ENCODE results near the gene DCLK1. TPM values are rescaled to one million over a fixed set of nuclear protein-coding genes. Genes with fewer than 3 reads are reported as not detected.
"Not testable (repeated sequence)": the region's sequence is repeated elsewhere in the genome, so short reads cannot be mapped to it uniquely, and the experiment has no call there.

DCLK1 gene
- total and polyA plus RNA-seq, 5 donors from 2014 or later = not detected

- no peaks in the 10 kb centered on the region for H3K36me3 Mint-ChIP-seq
- H3K4me1 Mint-ChIP-seq = no peaks in the 10 kb centered on the region
- Histone ChIP-seq H3K9me3 (ENCODE audit: control insufficient read depth in 2 of 2, low read length in 2 of 2) (no peaks in the 10 kb centered on the region), H3K4me3 (ENCODE audit: low read depth, low read length) (no peak overlapping the region), H3K36me3 (ENCODE audit: control insufficient read depth, insufficient read depth, low read length) (no peaks in the 10 kb centered on the region), H3K27ac (ENCODE audit: insufficient read depth, low read length, poor library complexity, severe bottlenecking) (no peak overlapping the region), H3K27me3 (ENCODE audit: control insufficient read depth, insufficient read depth, low read length) (no peaks in the 10 kb centered on the region), H3K4me1 (ENCODE audit: control insufficient read depth, insufficient read depth, low read length, poor library complexity, severe bottlenecking) (no peaks in the 10 kb centered on the region)
- H3K27ac Mint-ChIP-seq = no peak overlapping the region
- H3K4me3 Mint-ChIP-seq = no peak overlapping the region
- DNase-seq (no peak), ATAC-seq (ENCODE audit: low read depth in 2 of 2) (no peak)
- H3K9me3 Mint-ChIP-seq = peaks cover 0 to 8% (median 5%) of the 10 kb centered on the region in 7 donors
- no peaks in the 10 kb centered on the region for H3K27me3 Mint-ChIP-seq
Measured at GRCh38 chr13:36108342-36108741, 22.8 kb downstream of the DCLK1 start.

- no peak overlapping the region for H3K4me3 ChIP-seq (ENCODE audit: low read depth, low read length)
- Mint-ChIP-seq H3K27ac (no peak overlapping the region), H3K9me3 (peaks cover 0 to 8% (median 5%) of the 10 kb centered on the region in 7 donors), H3K27me3 (no peaks in the 10 kb centered on the region), H3K4me3 (no peak overlapping the region), H3K4me1 (no peaks in the 10 kb centered on the region), H3K36me3 (no peaks in the 10 kb centered on the region)
- no peak overlapping the region for H3K27ac ChIP-seq (ENCODE audit: insufficient read depth, low read length, poor library complexity, severe bottlenecking)
- DNase-seq = no peak
- no peaks in the 10 kb centered on the region for H3K9me3 ChIP-seq (ENCODE audit: control insufficient read depth in 2 of 2, low read length in 2 of 2)
- no peaks in the 10 kb centered on the region for H3K36me3 ChIP-seq (ENCODE audit: control insufficient read depth, insufficient read depth, low read length)
- no peaks in the 10 kb centered on the region for H3K27me3 ChIP-seq (ENCODE audit: control insufficient read depth, insufficient read depth, low read length)
- H3K4me1 ChIP-seq (ENCODE audit: control insufficient read depth, insufficient read depth, low read length, poor library complexity, severe bottlenecking) = no peaks in the 10 kb centered on the region
- ATAC-seq (ENCODE audit: low read depth in 2 of 2) = no peak
Measured at GRCh38 chr13:36107521-36107920, 23.7 kb downstream of the DCLK1 start.

- no peaks in the 10 kb centered on the region for H3K4me1 ChIP-seq (ENCODE audit: control insufficient read depth, insufficient read depth, low read length, poor library complexity, severe bottlenecking)
- H3K4me3 ChIP-seq (ENCODE audit: low read depth, low read length) = no peak overlapping the region
- ATAC-seq (ENCODE audit: low read depth in 2 of 2) = no peak
- no peaks in the 10 kb centered on the region for H3K27me3 ChIP-seq (ENCODE audit: control insufficient read depth, insufficient read depth, low read length)
- DNase-seq = no peak
- H3K4me1 Mint-ChIP-seq = no peaks in the 10 kb centered on the region
- H3K36me3 Mint-ChIP-seq = no peaks in the 10 kb centered on the region
- H3K9me3 ChIP-seq (ENCODE audit: control insufficient read depth in 2 of 2, low read length in 2 of 2) = no peaks in the 10 kb centered on the region
- no peak overlapping the region for H3K4me3 Mint-ChIP-seq
- H3K9me3 Mint-ChIP-seq = peaks cover 0 to 8% (median 5%) of the 10 kb centered on the region in 7 donors
- no peak overlapping the region for H3K27ac ChIP-seq (ENCODE audit: insufficient read depth, low read length, poor library complexity, severe bottlenecking)
- H3K27me3 Mint-ChIP-seq = no peaks in the 10 kb centered on the region
- H3K27ac Mint-ChIP-seq = no peak overlapping the region
- H3K36me3 ChIP-seq (ENCODE audit: control insufficient read depth, insufficient read depth, low read length) = no peaks in the 10 kb centered on the region
Measured at GRCh38 chr13:36105726-36106125, 25.5 kb downstream of the DCLK1 start.

GRCh38 chr13:36102721-36103120 lies 28.5 kb downstream of the DCLK1 start:
- no peaks in the 10 kb centered on the region for H3K27me3 Mint-ChIP-seq
- H3K36me3 ChIP-seq (ENCODE audit: control insufficient read depth, insufficient read depth, low read length) = no peaks in the 10 kb centered on the region
- DNase-seq = no peak
- no peak overlapping the region for H3K4me3 ChIP-seq (ENCODE audit: low read depth, low read length)
- H3K27ac ChIP-seq (ENCODE audit: insufficient read depth, low read length, poor library complexity, severe bottlenecking) = no peak overlapping the region
- no peaks in the 10 kb centered on the region for H3K4me1 ChIP-seq (ENCODE audit: control insufficient read depth, insufficient read depth, low read length, poor library complexity, severe bottlenecking)
- no peak for ATAC-seq (ENCODE audit: low read depth in 2 of 2)
- H3K27ac Mint-ChIP-seq = no peak overlapping the region
- H3K36me3 Mint-ChIP-seq = no peaks in the 10 kb centered on the region
- H3K4me3 Mint-ChIP-seq = no peak overlapping the region
- H3K27me3 ChIP-seq (ENCODE audit: control insufficient read depth, insufficient read depth, low read length) = no peaks in the 10 kb centered on the region
- H3K9me3 ChIP-seq (ENCODE audit: control insufficient read depth in 2 of 2, low read length in 2 of 2) = no peaks in the 10 kb centered on the region
- peaks cover 0 to 6% (median 3%) of the 10 kb centered on the region in 7 donors for H3K9me3 Mint-ChIP-seq
- no peaks in the 10 kb centered on the region for H3K4me1 Mint-ChIP-seq

GRCh38 chr13:36101907-36102306 lies 29.3 kb downstream of the DCLK1 start:
- not testable (repeated sequence) for H3K9me3 Mint-ChIP-seq; H3K4me1 ChIP-seq (ENCODE audit: control insufficient read depth, insufficient read depth, low read length, poor library complexity, severe bottlenecking); ATAC-seq (ENCODE audit: low read depth in 2 of 2); H3K27me3 ChIP-seq (ENCODE audit: control insufficient read depth, insufficient read depth, low read length); H3K9me3 ChIP-seq (ENCODE audit: control insufficient read depth in 2 of 2, low read length in 2 of 2); H3K4me3 Mint-ChIP-seq; H3K36me3 ChIP-seq (ENCODE audit: control insufficient read depth, insufficient read depth, low read length); H3K4me3 ChIP-seq (ENCODE audit: low read depth, low read length); H3K27ac Mint-ChIP-seq; H3K4me1 Mint-ChIP-seq; H3K27ac ChIP-seq (ENCODE audit: insufficient read depth, low read length, poor library complexity, severe bottlenecking); DNase-seq; H3K27me3 Mint-ChIP-seq; H3K36me3 Mint-ChIP-seq

- Mint-ChIP-seq H3K9me3 (peaks cover 0 to 6% (median 2%) of the 10 kb centered on the region in 7 donors), H3K36me3 (no peaks in the 10 kb centered on the region), H3K27me3 (no peaks in the 10 kb centered on the region), H3K27ac (no peak overlapping the region), H3K4me1 (no peaks in the 10 kb centered on the region), H3K4me3 (no peak overlapping the region)
- Histone ChIP-seq H3K27ac (ENCODE audit: insufficient read depth, low read length, poor library complexity, severe bottlenecking) (no peak overlapping the region), H3K9me3 (ENCODE audit: control insufficient read depth in 2 of 2, low read length in 2 of 2) (no peaks in the 10 kb centered on the region), H3K4me1 (ENCODE audit: control insufficient read depth, insufficient read depth, low read length, poor library complexity, severe bottlenecking) (no peaks in the 10 kb centered on the region), H3K36me3 (ENCODE audit: control insufficient read depth, insufficient read depth, low read length) (no peaks in the 10 kb centered on the region), H3K27me3 (ENCODE audit: control insufficient read depth, insufficient read depth, low read length) (no peaks in the 10 kb centered on the region), H3K4me3 (ENCODE audit: low read depth, low read length) (no peak overlapping the region)
- ATAC-seq (ENCODE audit: low read depth in 2 of 2) = no peak
- no peak for DNase-seq
Measured at GRCh38 chr13:36101157-36101556, 30.0 kb downstream of the DCLK1 start.

- ATAC-seq (ENCODE audit: low read depth in 2 of 2) (no peak), DNase-seq (no peak)
- Mint-ChIP-seq H3K4me1 (no peaks in the 10 kb centered on the region), H3K36me3 (no peaks in the 10 kb centered on the region), H3K27me3 (no peaks in the 10 kb centered on the region), H3K9me3 (peaks cover 0 to 6% (median 2%) of the 10 kb centered on the region in 7 donors), H3K4me3 (no peak overlapping the region), H3K27ac (no peak overlapping the region)
- Histone ChIP-seq H3K36me3 (ENCODE audit: control insufficient read depth, insufficient read depth, low read length) (no peaks in the 10 kb centered on the region), H3K9me3 (ENCODE audit: control insufficient read depth in 2 of 2, low read length in 2 of 2) (no peaks in the 10 kb centered on the region), H3K4me1 (ENCODE audit: control insufficient read depth, insufficient read depth, low read length, poor library complexity, severe bottlenecking) (no peaks in the 10 kb centered on the region), H3K27ac (ENCODE audit: insufficient read depth, low read length, poor library complexity, severe bottlenecking) (no peak overlapping the region), H3K4me3 (ENCODE audit: low read depth, low read length) (no peak overlapping the region), H3K27me3 (ENCODE audit: control insufficient read depth, insufficient read depth, low read length) (no peaks in the 10 kb centered on the region)
Measured at GRCh38 chr13:36098080-36098479, 33.1 kb downstream of the DCLK1 start.

GRCh38 chr13:36096461-36097416 lies 34.4 kb downstream of the DCLK1 start:
- Histone ChIP-seq H3K4me1 (ENCODE audit: control insufficient read depth, insufficient read depth, low read length, poor library complexity, severe bottlenecking) (no peaks in the 10 kb centered on the region), H3K4me3 (ENCODE audit: low read depth, low read length) (no peak overlapping the region), H3K27ac (ENCODE audit: insufficient read depth, low read length, poor library complexity, severe bottlenecking) (no peak overlapping the region), H3K9me3 (ENCODE audit: control insufficient read depth in 2 of 2, low read length in 2 of 2) (no peaks in the 10 kb centered on the region), H3K36me3 (ENCODE audit: control insufficient read depth, insufficient read depth, low read length) (no peaks in the 10 kb centered on the region), H3K27me3 (ENCODE audit: control insufficient read depth, insufficient read depth, low read length) (no peaks in the 10 kb centered on the region)
- Mint-ChIP-seq H3K4me3 (no peak overlapping the region), H3K9me3 (peaks cover 0 to 7% (median 2%) of the 10 kb centered on the region in 7 donors), H3K36me3 (no peaks in the 10 kb centered on the region), H3K4me1 (no peaks in the 10 kb centered on the region), H3K27ac (no peak overlapping the region), H3K27me3 (no peaks in the 10 kb centered on the region)
- no peak for DNase-seq
- ATAC-seq (ENCODE audit: low read depth in 2 of 2) = no peak
